Astrocyte of the hippocampus (primary cell): Measurements from ENCODE around the gene MAP6D1.
A peak's percentile ranks its signal among the peaks of the same experiment; 100 is the strongest.
"Not testable (repeated sequence)": the region's sequence is repeated elsewhere in the genome, so short reads cannot be mapped to it uniquely, and the experiment has no call there.

ENCODE experiments used
- DNase-seq: peaks from one replicate; pipeline ENCODE4 v3.0.0; 2011; ENCODE audit warnings: low read depth, low spot score

MAP6D1 gene

GRCh38 chr3:183799461-183799860, 25.9 kb downstream of the MAP6D1 start:
- no peak for DNase-seq

- no peak for DNase-seq
Observed at GRCh38 chr3:183797996-183798395, 27.4 kb downstream of the MAP6D1 start.

- no peak for DNase-seq
Observed at GRCh38 chr3:183796372-183796771, 29.0 kb downstream of the MAP6D1 start.

GRCh38 chr3:183794452-183794851, 30.9 kb downstream of the MAP6D1 start:
- no peak for DNase-seq

GRCh38 chr3:183792976-183793375, 32.4 kb downstream of the MAP6D1 start:
- no peak for DNase-seq

GRCh38 chr3:183790700-183791099, 34.7 kb downstream of the MAP6D1 start:
- no peak for DNase-seq

GRCh38 chr3:183789826-183790225, 35.6 kb downstream of the MAP6D1 start:
- DNase-seq: no peak

- not testable (repeated sequence) for DNase-seq
Observed at GRCh38 chr3:183784503-183784902, 40.9 kb downstream of the MAP6D1 start.

GRCh38 chr3:183782576-183783276, 42.7 kb downstream of the MAP6D1 start:
- DNase-seq: no peak

- DNase-seq: no peak
Observed at GRCh38 chr3:183781246-183781645, 44.1 kb downstream of the MAP6D1 start.

- no peak for DNase-seq
Observed at GRCh38 chr3:183779896-183780465, 45.4 kb downstream of the MAP6D1 start.

GRCh38 chr3:183777016-183777618, 48.3 kb downstream of the MAP6D1 start:
- no peak for DNase-seq

GRCh38 chr3:183776451-183776850, 48.9 kb downstream of the MAP6D1 start:
- DNase-seq: not testable (repeated sequence)

- no peak for DNase-seq
Observed at GRCh38 chr3:183775781-183776180, 49.6 kb downstream of the MAP6D1 start.

GRCh38 chr3:183774631-183775030, 50.7 kb downstream of the MAP6D1 start:
- peak; percentile 35 for DNase-seq

- no peak for DNase-seq
Observed at GRCh38 chr3:183769453-183769852, 55.9 kb downstream of the MAP6D1 start.

GRCh38 chr3:183768114-183768513, 57.3 kb downstream of the MAP6D1 start:
- peak; percentile 7 for DNase-seq

GRCh38 chr3:183766745-183767606, 58.4 kb downstream of the MAP6D1 start:
- peak; percentile 88 for DNase-seq

- DNase-seq: no peak
Observed at GRCh38 chr3:183766107-183766506, 59.3 kb downstream of the MAP6D1 start.
